ENCODE measurements around the gene CTSD. TPM values are rescaled to one million over a fixed set of nuclear protein-coding genes. Genes with fewer than 3 reads are reported as not detected.

Gene CTSD
- polyA plus RNA-seq, 4 donors: 537 to 799 (median 556) TPM

GRCh38 chr11:1773994-1774550, 10.3 kb upstream of the CTSD start:
- H3K9me3 ChIP-seq (ENCODE audit: control insufficient read depth in 2 of 2, insufficient read depth in 1 of 2, low read depth in 1 of 2, low read length in 1 of 2): peaks cover 0 to 16% of the 10 kb centered on the region in 2 donors
- FAIRE-seq (no peak), DNase-seq (no peak)
- H3K36me3 ChIP-seq (ENCODE audit: control insufficient read depth in 3 of 3, insufficient read depth in 2 of 3, low read depth in 1 of 3, low read length in 3 of 3): no peaks in the 10 kb centered on the region
- H3K27me3 ChIP-seq (ENCODE audit: control insufficient read depth in 3 of 3, insufficient read depth in 3 of 3, low read length in 3 of 3): peaks cover 0 to 5% (median 0%) of the 10 kb centered on the region in 3 donors
- H3K4me3 ChIP-seq (ENCODE audit: low read depth in 1 of 3, low read length in 3 of 3): no peak overlapping the region
- WGBS, 3 donors: 93 to 94% (median 93%) methylated on average over 10 to 11 of the region's 11 CpGs
- no peak overlapping the region for H3K27ac ChIP-seq (ENCODE audit: low read depth in 1 of 3, low read length in 2 of 3)
- H3K4me1 ChIP-seq (ENCODE audit: control insufficient read depth in 3 of 3, insufficient read depth in 2 of 3, low read depth in 1 of 3, low read length in 2 of 3): peaks cover 3 to 13% (median 8%) of the 10 kb centered on the region in 3 donors

GRCh38 chr11:1773131-1773993, 9.6 kb upstream of the CTSD start:
- Histone ChIP-seq H3K4me3 (ENCODE audit: low read depth in 1 of 3, low read length in 3 of 3) (no peak overlapping the region), H3K9me3 (ENCODE audit: control insufficient read depth in 2 of 2, insufficient read depth in 1 of 2, low read depth in 1 of 2, low read length in 1 of 2) (peaks cover 0 to 16% of the 10 kb centered on the region in 2 donors), H3K27me3 (ENCODE audit: control insufficient read depth in 3 of 3, insufficient read depth in 3 of 3, low read length in 3 of 3) (peaks cover 0 to 5% (median 0%) of the 10 kb centered on the region in 3 donors), H3K27ac (ENCODE audit: low read depth in 1 of 3, low read length in 2 of 3) (no peak overlapping the region), H3K4me1 (ENCODE audit: control insufficient read depth in 3 of 3, insufficient read depth in 2 of 3, low read depth in 1 of 3, low read length in 2 of 3) (peaks cover 3 to 20% (median 9%) of the 10 kb centered on the region in 3 donors), H3K36me3 (ENCODE audit: control insufficient read depth in 3 of 3, insufficient read depth in 2 of 3, low read depth in 1 of 3, low read length in 3 of 3) (no peaks in the 10 kb centered on the region)
- 73 to 82% (median 77%) methylated on average over 8 to 10 of the region's 10 CpGs for WGBS, 3 donors
- DNase-seq (no peak), FAIRE-seq (no peak)

GRCh38 chr11:1772270-1773130, 8.8 kb upstream of the CTSD start:
- peak overlapping the region in 1 of 3 donors; percentile 10 for H3K4me3 ChIP-seq (ENCODE audit: low read depth in 1 of 3, low read length in 3 of 3)
- H3K9me3 ChIP-seq (ENCODE audit: control insufficient read depth in 2 of 2, insufficient read depth in 1 of 2, low read depth in 1 of 2, low read length in 1 of 2): peaks cover 0 to 16% of the 10 kb centered on the region in 2 donors
- 9 to 14% (median 12%) methylated on average over 11 to 15 of the region's 15 CpGs for WGBS, 3 donors
- H3K4me1 ChIP-seq (ENCODE audit: control insufficient read depth in 3 of 3, insufficient read depth in 2 of 3, low read depth in 1 of 3, low read length in 2 of 3): peaks cover 3 to 20% (median 14%) of the 10 kb centered on the region in 3 donors
- no peaks in the 10 kb centered on the region for H3K36me3 ChIP-seq (ENCODE audit: control insufficient read depth in 3 of 3, insufficient read depth in 2 of 3, low read depth in 1 of 3, low read length in 3 of 3)
- H3K27me3 ChIP-seq (ENCODE audit: control insufficient read depth in 3 of 3, insufficient read depth in 3 of 3, low read length in 3 of 3): peaks cover 0 to 5% (median 0%) of the 10 kb centered on the region in 3 donors
- DNase-seq (peak; percentile 71 to 81), FAIRE-seq (no peak)
- peak overlapping the region in 1 of 3 donors; percentile 56 for H3K27ac ChIP-seq (ENCODE audit: low read depth in 1 of 3, low read length in 2 of 3)

- no peak for DNase-seq
- no peak overlapping the region for H3K27ac ChIP-seq (ENCODE audit: low read depth in 1 of 3, low read length in 2 of 3)
These were observed 8.0 kb upstream of the CTSD start for GRCh38 chr11:1771700-1772099.

GRCh38 chr11:1771273-1771672, 7.5 kb upstream of the CTSD start:
- Histone ChIP-seq H3K36me3 (ENCODE audit: control insufficient read depth in 3 of 3, insufficient read depth in 2 of 3, low read depth in 1 of 3, low read length in 3 of 3) (no peaks in the 10 kb centered on the region), H3K27ac (ENCODE audit: low read depth in 1 of 3, low read length in 2 of 3) (no peak overlapping the region), H3K4me3 (ENCODE audit: low read depth in 1 of 3, low read length in 3 of 3) (no peak overlapping the region)

More at GRCh38 chr11:1771700-1772099, 8.0 kb upstream of the CTSD start:
- H3K4me3 ChIP-seq (ENCODE audit: low read depth in 1 of 3, low read length in 3 of 3): no peak overlapping the region
- peaks cover 3 to 20% (median 14%) of the 10 kb centered on the region in 3 donors for H3K4me1 ChIP-seq (ENCODE audit: control insufficient read depth in 3 of 3, insufficient read depth in 2 of 3, low read depth in 1 of 3, low read length in 2 of 3)
- H3K27me3 ChIP-seq (ENCODE audit: control insufficient read depth in 3 of 3, insufficient read depth in 3 of 3, low read length in 3 of 3): peaks cover 0 to 5% (median 0%) of the 10 kb centered on the region in 3 donors
- FAIRE-seq: no peak
- no peaks in the 10 kb centered on the region for H3K36me3 ChIP-seq (ENCODE audit: control insufficient read depth in 3 of 3, insufficient read depth in 2 of 3, low read depth in 1 of 3, low read length in 3 of 3)
- H3K9me3 ChIP-seq (ENCODE audit: control insufficient read depth in 2 of 2, insufficient read depth in 1 of 2, low read depth in 1 of 2, low read length in 1 of 2): peaks cover 0 to 12% of the 10 kb centered on the region in 2 donors
- 73 to 82% (median 77%) methylated on average over 6 of the region's 6 CpGs for WGBS, 3 donors

GRCh38 chr11:1770528-1770927, 6.8 kb upstream of the CTSD start:
- Histone ChIP-seq H3K4me3 (ENCODE audit: low read depth in 1 of 3, low read length in 3 of 3) (no peak overlapping the region), H3K27me3 (ENCODE audit: control insufficient read depth in 3 of 3, insufficient read depth in 3 of 3, low read length in 3 of 3) (peaks cover 0 to 5% (median 0%) of the 10 kb centered on the region in 3 donors), H3K9me3 (ENCODE audit: control insufficient read depth in 2 of 2, insufficient read depth in 1 of 2, low read depth in 1 of 2, low read length in 1 of 2) (peaks cover 0 to 7% of the 10 kb centered on the region in 2 donors), H3K36me3 (ENCODE audit: control insufficient read depth in 3 of 3, insufficient read depth in 2 of 3, low read depth in 1 of 3, low read length in 3 of 3) (no peaks in the 10 kb centered on the region), H3K27ac (ENCODE audit: low read depth in 1 of 3, low read length in 2 of 3) (no peak overlapping the region), H3K4me1 (ENCODE audit: control insufficient read depth in 3 of 3, insufficient read depth in 2 of 3, low read depth in 1 of 3, low read length in 2 of 3) (peaks cover 3 to 20% (median 14%) of the 10 kb centered on the region in 3 donors)
- no peak for DNase-seq
- no peak for FAIRE-seq
- WGBS, 3 donors: 31 to 72% (median 42%) methylated on average over 5 of the region's 5 CpGs

More at GRCh38 chr11:1771273-1771672, 7.5 kb upstream of the CTSD start:
- DNase-seq (no peak), FAIRE-seq (no peak)
- peaks cover 3 to 20% (median 14%) of the 10 kb centered on the region in 3 donors for H3K4me1 ChIP-seq (ENCODE audit: control insufficient read depth in 3 of 3, insufficient read depth in 2 of 3, low read depth in 1 of 3, low read length in 2 of 3)
- 84 to 90% (median 88%) methylated on average over 18 of the region's 18 CpGs for WGBS, 3 donors
- peaks cover 0 to 5% (median 0%) of the 10 kb centered on the region in 3 donors for H3K27me3 ChIP-seq (ENCODE audit: control insufficient read depth in 3 of 3, insufficient read depth in 3 of 3, low read length in 3 of 3)
- peaks cover 0 to 8% of the 10 kb centered on the region in 2 donors for H3K9me3 ChIP-seq (ENCODE audit: control insufficient read depth in 2 of 2, insufficient read depth in 1 of 2, low read depth in 1 of 2, low read length in 1 of 2)

- Histone ChIP-seq H3K36me3 (ENCODE audit: control insufficient read depth in 3 of 3, insufficient read depth in 2 of 3, low read depth in 1 of 3, low read length in 3 of 3) (no peaks in the 10 kb centered on the region), H3K27me3 (ENCODE audit: control insufficient read depth in 3 of 3, insufficient read depth in 3 of 3, low read length in 3 of 3) (peaks cover 0 to 5% (median 0%) of the 10 kb centered on the region in 3 donors), H3K27ac (ENCODE audit: low read depth in 1 of 3, low read length in 2 of 3) (peak overlapping the region in 1 of 3 donors; percentile 67), H3K4me1 (ENCODE audit: control insufficient read depth in 3 of 3, insufficient read depth in 2 of 3, low read depth in 1 of 3, low read length in 2 of 3) (peaks cover 3 to 20% (median 14%) of the 10 kb centered on the region in 3 donors), H3K4me3 (ENCODE audit: low read depth in 1 of 3, low read length in 3 of 3) (no peak overlapping the region), H3K9me3 (ENCODE audit: control insufficient read depth in 2 of 2, insufficient read depth in 1 of 2, low read depth in 1 of 2, low read length in 1 of 2) (peaks cover 0 to 6% of the 10 kb centered on the region in 2 donors)
- FAIRE-seq: no peak
- WGBS, 3 donors: 65 to 83% (median 83%) methylated on average over 7 of the region's 7 CpGs
- DNase-seq: no peak
These were observed 6.3 kb upstream of the CTSD start for GRCh38 chr11:1770061-1770460.
